NCI-H1417 treated with DMSO at 0.1 percent for 48 hours (cell line): ENCODE data around the gene UBE3B.

ENCODE experiments used
- DNase-seq: peaks from one replicate; lab custom pipeline; 2025; lab: John Stamatoyannopoulos, UW

UBE3B gene

GRCh38 chr12:109552971-109553370, 75.5 kb downstream of the UBE3B start:
- no peak for DNase-seq

- no peak for DNase-seq
These were observed 76.0 kb downstream of the UBE3B start for GRCh38 chr12:109553483-109553882.

- no peak for DNase-seq
These were observed 76.6 kb downstream of the UBE3B start for GRCh38 chr12:109553906-109554500.

- no peak for DNase-seq
These were observed 77.3 kb downstream of the UBE3B start for GRCh38 chr12:109554761-109555160.

GRCh38 chr12:109555431-109556315, 78.2 kb downstream of the UBE3B start:
- no peak for DNase-seq

GRCh38 chr12:109557200-109557599, 79.8 kb downstream of the UBE3B start:
- DNase-seq = no peak

- no peak for DNase-seq
These were observed 80.4 kb downstream of the UBE3B start for GRCh38 chr12:109557805-109558204.

GRCh38 chr12:109558374-109559199, 81.2 kb downstream of the UBE3B start:
- DNase-seq = no peak

GRCh38 chr12:109559200-109559505, 81.7 kb downstream of the UBE3B start:
- DNase-seq = no peak

GRCh38 chr12:109559601-109560000, 82.2 kb downstream of the UBE3B start:
- no peak for DNase-seq

GRCh38 chr12:109560867-109561710, 83.7 kb downstream of the UBE3B start:
- DNase-seq = no peak

GRCh38 chr12:109561711-109562030, 84.2 kb downstream of the UBE3B start:
- DNase-seq = no peak

GRCh38 chr12:109562871-109563270, 85.4 kb downstream of the UBE3B start:
- DNase-seq = no peak

GRCh38 chr12:109563291-109564284, 86.2 kb downstream of the UBE3B start:
- DNase-seq = no peak

- no peak for DNase-seq
These were observed 89.0 kb downstream of the UBE3B start for GRCh38 chr12:109566424-109566823.

GRCh38 chr12:109567296-109567695, 89.9 kb downstream of the UBE3B start:
- no peak for DNase-seq

- DNase-seq = no peak
These were observed 90.5 kb downstream of the UBE3B start for GRCh38 chr12:109567967-109568366.

- no peak for DNase-seq
These were observed 91.1 kb downstream of the UBE3B start for GRCh38 chr12:109568486-109568885.

- DNase-seq = no peak
These were observed 94.5 kb downstream of the UBE3B start for GRCh38 chr12:109571773-109572505.

- no peak for DNase-seq
These were observed 95.0 kb downstream of the UBE3B start for GRCh38 chr12:109572506-109572845.
